Cardiac fibroblast (primary cell): ENCODE results near the gene PLPP4.

Experiments used
- DNase-seq, 2 donors: peaks; one replicate each; pipeline versions ENCODE4 v3.0.0 to v3.0.0-alpha.2; 2010; ENCODE audit warnings: low read depth in 2 of 2
- H3K4me3 ChIP-seq, 2 donors: replicated peaks in 1 of 2; 1 replicate in 1 of 2; 2 replicates in 1 of 2; pipeline ENCODE4 v1.5.1; 2011; ENCODE audit warnings: low read depth in 2 of 2, low read length in 2 of 2, mild to moderate bottlenecking in 2 of 2, moderate library complexity in 1 of 2
- TF ChIP-seq, protein P1 (sequence below): IDR thresholded peaks from one replicate; pipeline ENCODE4 v1.5.1; 2011; ENCODE audit warnings: low read depth, mild to moderate bottlenecking, low read length, inconsistent platforms

Gene PLPP4

DNA sequence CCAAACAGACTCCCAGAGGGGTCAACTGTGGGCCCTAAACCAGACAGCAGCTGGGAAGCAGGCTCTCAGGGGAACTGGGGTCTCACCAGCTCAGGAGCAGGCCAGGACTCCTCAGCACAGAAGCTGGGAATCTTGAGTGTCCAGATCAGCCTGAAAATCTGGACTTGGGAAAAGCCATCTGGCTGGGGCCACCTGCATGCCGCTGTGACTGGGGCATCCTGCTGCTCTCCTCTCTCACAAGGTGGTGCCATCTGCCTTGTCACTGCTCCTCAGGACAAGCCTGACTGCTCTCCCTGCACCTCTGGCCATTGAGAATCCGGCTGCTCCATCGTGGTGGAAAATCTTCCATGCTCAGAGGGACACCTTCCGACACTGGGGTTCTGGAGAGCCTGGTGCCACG lies 141.4 kb downstream of the PLPP4 start:
- H3K4me3 ChIP-seq, result no peak overlapping the region
- TF ChIP-seq, protein P1, sequence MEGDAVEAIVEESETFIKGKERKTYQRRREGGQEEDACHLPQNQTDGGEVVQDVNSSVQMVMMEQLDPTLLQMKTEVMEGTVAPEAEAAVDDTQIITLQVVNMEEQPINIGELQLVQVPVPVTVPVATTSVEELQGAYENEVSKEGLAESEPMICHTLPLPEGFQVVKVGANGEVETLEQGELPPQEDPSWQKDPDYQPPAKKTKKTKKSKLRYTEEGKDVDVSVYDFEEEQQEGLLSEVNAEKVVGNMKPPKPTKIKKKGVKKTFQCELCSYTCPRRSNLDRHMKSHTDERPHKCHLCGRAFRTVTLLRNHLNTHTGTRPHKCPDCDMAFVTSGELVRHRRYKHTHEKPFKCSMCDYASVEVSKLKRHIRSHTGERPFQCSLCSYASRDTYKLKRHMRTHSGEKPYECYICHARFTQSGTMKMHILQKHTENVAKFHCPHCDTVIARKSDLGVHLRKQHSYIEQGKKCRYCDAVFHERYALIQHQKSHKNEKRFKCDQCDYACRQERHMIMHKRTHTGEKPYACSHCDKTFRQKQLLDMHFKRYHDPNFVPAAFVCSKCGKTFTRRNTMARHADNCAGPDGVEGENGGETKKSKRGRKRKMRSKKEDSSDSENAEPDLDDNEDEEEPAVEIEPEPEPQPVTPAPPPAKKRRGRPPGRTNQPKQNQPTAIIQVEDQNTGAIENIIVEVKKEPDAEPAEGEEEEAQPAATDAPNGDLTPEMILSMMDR, result no peak
- DNase-seq, result no peak

DNA sequence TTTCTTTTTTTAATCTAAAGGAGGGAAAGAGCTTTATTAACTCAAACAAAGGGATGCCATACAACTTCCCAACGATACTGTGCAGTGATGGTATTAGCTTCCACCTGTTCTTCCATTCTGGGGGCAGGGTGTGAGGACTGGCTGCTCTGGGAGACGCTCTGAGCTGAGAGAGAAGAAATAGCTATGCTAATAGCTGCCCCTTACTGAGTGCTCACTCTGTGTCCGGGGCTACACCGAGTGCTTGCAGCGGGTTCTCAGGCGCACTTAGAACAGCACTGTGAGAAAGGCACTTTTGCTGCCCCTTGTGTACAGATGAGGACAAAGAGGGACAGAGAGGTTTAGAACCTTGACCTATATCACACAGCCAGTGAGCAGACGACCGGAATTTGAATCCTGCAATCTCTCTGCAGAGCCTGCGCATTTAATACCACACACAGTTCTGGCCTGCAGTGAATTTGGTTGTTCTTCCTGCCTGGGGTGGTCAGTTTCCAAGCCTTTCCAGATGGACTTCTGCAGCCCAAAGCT lies 142.2 kb downstream of the PLPP4 start:
- TF ChIP-seq, protein P1, result no peak
- no peak for DNase-seq
- no peak overlapping the region for H3K4me3 ChIP-seq

DNA sequence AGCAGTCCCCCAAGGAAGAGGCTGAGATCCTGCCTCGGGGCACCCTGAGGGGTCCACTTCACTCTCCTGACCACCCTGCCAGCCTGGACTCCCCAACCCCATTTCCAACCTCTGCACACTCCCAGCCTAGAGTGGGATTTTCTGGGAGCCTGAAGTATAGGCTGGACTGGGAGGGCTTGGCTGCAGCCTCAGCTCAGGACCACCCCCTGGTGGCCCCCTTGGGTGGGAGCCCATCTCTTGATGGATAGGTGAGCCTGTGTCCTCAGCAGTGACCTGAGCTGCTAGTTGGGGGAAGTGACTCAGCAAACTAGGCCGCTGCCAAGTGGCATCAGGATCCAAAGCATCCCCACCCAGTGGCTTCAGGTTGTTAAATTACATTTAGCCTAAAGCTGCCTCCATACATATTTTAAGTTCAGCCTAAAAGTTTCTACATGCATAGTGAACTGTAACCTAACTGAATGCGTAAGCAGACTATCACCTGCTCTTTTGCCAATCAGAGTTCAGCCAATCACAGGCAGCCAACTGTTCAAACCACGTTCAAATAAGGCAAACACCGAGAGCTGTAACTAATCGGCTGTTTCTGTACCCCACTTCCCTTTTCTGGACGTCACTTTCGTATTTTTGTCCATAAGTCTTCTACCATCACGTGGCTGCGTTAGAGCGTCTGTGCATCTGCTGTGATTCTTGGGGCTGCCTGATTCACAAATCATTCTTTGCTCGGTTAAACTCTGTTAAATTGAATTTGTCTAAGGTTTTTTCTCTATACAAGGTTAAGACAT lies 144.0 kb downstream of the PLPP4 start:
- H3K4me3 ChIP-seq, result no peak overlapping the region
- peak in 1 of 2 donors; percentile 5 for DNase-seq
- TF ChIP-seq, protein P1, result no peak

DNA sequence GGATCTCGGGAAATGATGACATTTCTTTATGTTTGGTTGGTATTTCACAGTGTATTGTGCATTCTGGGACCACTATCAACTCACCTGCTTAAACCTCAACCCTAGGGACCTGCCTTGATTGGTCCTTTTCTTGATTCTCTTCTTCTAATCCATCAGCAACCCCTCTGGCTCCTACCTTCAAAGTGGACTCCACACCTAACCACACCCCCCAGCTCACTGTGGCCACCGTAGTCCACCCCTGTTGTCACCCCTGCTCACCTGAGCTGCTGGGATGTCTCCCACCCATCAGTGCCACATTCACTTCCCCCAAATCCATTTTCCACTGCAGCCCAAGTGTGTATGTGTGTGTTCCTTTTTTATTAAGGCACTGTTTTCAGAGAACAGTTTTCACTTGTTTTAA lies 145.0 kb downstream of the PLPP4 start:
- TF ChIP-seq, protein P1, result no peak
- no peak for DNase-seq
- no peak overlapping the region for H3K4me3 ChIP-seq

DNA sequence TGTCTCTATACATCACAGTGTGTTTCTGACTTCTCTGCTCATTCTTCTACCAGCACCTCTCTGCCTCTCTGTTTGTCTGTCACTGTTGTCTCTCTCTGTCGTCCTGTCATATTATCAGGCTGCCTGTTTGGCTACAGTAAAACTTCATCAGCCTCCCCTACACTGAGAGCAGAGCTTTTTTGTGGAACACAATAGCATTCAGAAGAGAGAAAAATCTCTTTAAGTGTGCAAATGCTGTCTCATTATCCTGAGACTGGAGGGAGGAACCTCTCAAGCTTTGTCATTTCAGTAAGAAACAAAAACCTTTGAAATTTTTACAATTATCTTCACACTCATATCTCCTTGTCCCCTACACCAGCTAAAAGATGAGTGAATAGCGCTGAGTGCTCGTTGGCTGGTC lies 148.4 kb downstream of the PLPP4 start:
- DNase-seq, result no peak
- TF ChIP-seq, protein P1, result no peak

DNA sequence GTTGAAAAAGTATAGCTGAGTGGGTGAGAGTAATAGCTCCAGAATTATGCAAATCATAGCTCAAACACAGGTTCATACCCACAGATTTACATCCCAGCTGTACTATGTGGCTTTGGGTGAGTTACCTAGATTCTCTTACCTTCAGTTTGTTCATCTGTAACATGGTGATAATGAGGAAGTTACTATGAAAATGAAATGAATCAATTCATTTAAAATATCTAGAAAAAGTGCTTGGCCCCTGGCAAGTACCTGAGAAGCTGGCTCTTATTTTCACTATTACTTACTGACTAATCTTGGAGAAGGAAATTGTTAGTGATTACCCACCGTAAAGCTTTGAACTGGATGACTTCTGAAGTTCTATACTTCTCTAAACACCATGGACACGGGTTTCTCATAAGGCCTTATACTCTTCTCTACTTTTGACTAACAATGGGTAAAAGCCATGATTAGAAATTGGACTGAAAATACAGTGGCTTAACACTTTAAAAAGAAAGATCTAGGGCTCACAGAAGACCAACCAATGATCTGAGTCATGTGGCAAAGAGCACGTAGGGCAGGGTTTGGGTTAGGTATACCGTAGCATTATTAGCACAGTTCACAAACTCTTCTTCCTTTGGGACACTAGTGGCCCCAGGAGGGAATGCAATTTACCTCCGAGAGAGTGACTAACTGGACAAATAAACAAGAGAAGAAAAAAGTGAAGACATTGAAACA lies 149.2 kb downstream of the PLPP4 start:
- H3K4me3 ChIP-seq, result no peak overlapping the region
- TF ChIP-seq, protein P1, result no peak
- DNase-seq, result no peak

More for the DNA sequence above, 148.4 kb downstream of the PLPP4 start:
- H3K4me3 ChIP-seq, result no peak overlapping the region
